Natural killer cell (primary cell): ENCODE measurements around the gene NOP14. TPM values are rescaled to one million over a fixed set of nuclear protein-coding genes. Genes with fewer than 3 reads are reported as not detected.
A peak's percentile ranks its signal among the peaks of the same experiment; 100 is the strongest.

ENCODE experiments used
- ATAC-seq, 3 donors: fragments of 150-1000 bp in 2 of 3; fragments of 200-7000 bp in 1 of 3; cut with Tn5 transposase; 1 replicate in 1 of 3; 2 replicates in 2 of 3; pipeline ENCODE4 v1.10.0; 2021; ENCODE audit warnings: mild to moderate bottlenecking in 2 of 3, moderate library complexity in 2 of 3
- DNase-seq, 2 donors: peaks; one replicate each; pipeline versions ENCODE4 v3.0.0 to v3.0.0-alpha.2; 2013 to 2021; ENCODE audit warnings: mixed read lengths in 1 of 2
- H3K27ac ChIP-seq: one replicate; pipeline ENCODE4 v1.5.1; 2013; ENCODE audit warnings: mild to moderate bottlenecking, low read length
- H3K27me3 ChIP-seq: one replicate; pipeline ENCODE4 v1.6.1; 2013; ENCODE audit warnings: low read length; ENCODE audit not compliant: control insufficient read depth, insufficient read depth
- H3K36me3 ChIP-seq: one replicate; pipeline ENCODE4 v1.6.1; 2013; ENCODE audit warnings: low read length; ENCODE audit not compliant: control insufficient read depth, insufficient read depth
- H3K4me1 ChIP-seq: one replicate; pipeline ENCODE4 v1.6.1; 2013; ENCODE audit warnings: low read length; ENCODE audit not compliant: control insufficient read depth, insufficient read depth
- H3K4me3 ChIP-seq: one replicate; pipeline ENCODE4 v1.5.1; 2013; ENCODE audit warnings: low read length
- H3K9me3 ChIP-seq: one replicate; pipeline ENCODE4 v1.6.1; 2013; ENCODE audit warnings: low read length; ENCODE audit not compliant: control insufficient read depth, insufficient read depth
- H3K27ac Mint-ChIP-seq, 2 donors: one replicate each; pipeline ENCODE4 v1.8.0; 2022; ENCODE audit warnings: mild to moderate bottlenecking in 2 of 2, mixed read lengths in 2 of 2, moderate library complexity in 1 of 2
- H3K27me3 Mint-ChIP-seq, 2 donors: one replicate each; pipeline ENCODE4 v1.8.0; 2022; ENCODE audit warnings: low read depth in 2 of 2, mixed read lengths in 2 of 2
- H3K36me3 Mint-ChIP-seq: one replicate; pipeline ENCODE4 v1.8.0; 2022; ENCODE audit warnings: mixed read lengths
- H3K4me1 Mint-ChIP-seq, 2 donors: one replicate each; pipeline ENCODE4 v1.8.0; 2022; ENCODE audit warnings: mixed read lengths in 2 of 2
- H3K4me3 Mint-ChIP-seq: one replicate; pipeline ENCODE4 v1.8.0; 2022; ENCODE audit warnings: mild to moderate bottlenecking, moderate library complexity, mixed read lengths
- H3K9me3 Mint-ChIP-seq, 2 donors: one replicate each; pipeline ENCODE4 v1.8.0; 2022; ENCODE audit warnings: mixed read lengths in 2 of 2
- CTCF ChIP-seq: fragments of 200-600 bp; IDR thresholded peaks from one replicate; pipeline ENCODE4 v1.8.0; 2022; ENCODE audit warnings: antibody characterized with exemption
- WGBS: methylation state at CpG from one replicate; pipeline ENCODE4 v1.1.7; 2013; ENCODE audit warnings: missing lambda C conversion rate; ENCODE audit not compliant: insufficient coverage; 5-methylcytosine and 5-hydroxymethylcytosine counted together
- intact Hi-C: fragments of 100-400 bp; cut with micrococcal nuclease; formaldehyde crosslinking; loops from one replicate; pipeline ENCODE4 v1.14.2; 2022
- total RNA-seq, 4 donors: library from RNA; stranded (reverse); fragments of 120-200 nt in 1 of 4; gene quantifications; one replicate each; pipeline versions ENCODE4 v1.2.3 to v1.2.4, GENCODE V29; 2013 to 2022

Gene NOP14
- total RNA-seq, 3 donors from 2014 or later (not counting 1 experiment from before 2014, with no cell fraction given) = 20.9 to 25.0 (median 21.1) TPM

- Mint-ChIP-seq H3K9me3 (no peaks in the 10 kb centered on the region), H3K36me3 (no peaks in the 10 kb centered on the region), H3K4me1 (peaks cover 17 to 24% of the 10 kb centered on the region in 2 donors), H3K4me3 (no peak overlapping the region), H3K27me3 (no peaks in the 10 kb centered on the region), H3K27ac (peak overlapping the region; percentile 46 to 53)
- Histone ChIP-seq H3K4me3 (no peak overlapping the region), H3K9me3 (no peaks in the 10 kb centered on the region), H3K4me1 (peaks cover 33% of the 10 kb centered on the region), H3K27me3 (no peaks in the 10 kb centered on the region), H3K27ac (no peak overlapping the region), H3K36me3 (peaks cover 76% of the 10 kb centered on the region)
- 93% methylated on average over 32 of the region's 32 CpGs for WGBS
- intact Hi-C loops = no loop called here
- TF ChIP-seq CTCF = no peak
- ATAC-seq (no peak), DNase-seq (no peak)
These were observed 34.7 kb downstream of the NOP14 start for GRCh38 chr4:2928242-2929176.

- no peak overlapping the region for H3K4me3 Mint-ChIP-seq
- no peak for DNase-seq
- no peak for ATAC-seq
- TF ChIP-seq CTCF = no peak
- H3K27me3 ChIP-seq = no peaks in the 10 kb centered on the region
- no peaks in the 10 kb centered on the region for H3K36me3 Mint-ChIP-seq
- H3K27ac Mint-ChIP-seq = peak overlapping the region; percentile 46 to 53
- no peaks in the 10 kb centered on the region for H3K27me3 Mint-ChIP-seq
- no peak overlapping the region for H3K27ac ChIP-seq
- H3K4me3 ChIP-seq = no peak overlapping the region
- H3K36me3 ChIP-seq = peaks cover 77% of the 10 kb centered on the region
- intact Hi-C loops = no loop called here
- H3K9me3 Mint-ChIP-seq = no peaks in the 10 kb centered on the region
- no peaks in the 10 kb centered on the region for H3K9me3 ChIP-seq
- H3K4me1 ChIP-seq = peaks cover 33% of the 10 kb centered on the region
- 95% methylated on average over 12 of the region's 12 CpGs for WGBS
- H3K4me1 Mint-ChIP-seq = peaks cover 17 to 24% of the 10 kb centered on the region in 2 donors
These were observed 35.5 kb downstream of the NOP14 start for GRCh38 chr4:2927696-2928075.

- no peak overlapping the region for H3K27ac ChIP-seq
- Mint-ChIP-seq H3K36me3 (no peaks in the 10 kb centered on the region), H3K9me3 (no peaks in the 10 kb centered on the region), H3K4me1 (peaks cover 21 to 26% of the 10 kb centered on the region in 2 donors), H3K27me3 (no peaks in the 10 kb centered on the region), H3K4me3 (no peak overlapping the region), H3K27ac (peak overlapping the region; percentile 53 to 72)
- peaks cover 77% of the 10 kb centered on the region for H3K36me3 ChIP-seq
- no peaks in the 10 kb centered on the region for H3K27me3 ChIP-seq
- ATAC-seq (no peak), DNase-seq (no peak)
- peaks cover 33% of the 10 kb centered on the region for H3K4me1 ChIP-seq
- WGBS = 95% methylated on average over 18 of the region's 18 CpGs
- no peak overlapping the region for H3K4me3 ChIP-seq
- TF ChIP-seq CTCF = no peak
- intact Hi-C loops = no loop called here
- no peaks in the 10 kb centered on the region for H3K9me3 ChIP-seq
These were observed 36.0 kb downstream of the NOP14 start for GRCh38 chr4:2927016-2927695.
